ENCODE data around the gene F2R.

Gene F2R

DNA sequence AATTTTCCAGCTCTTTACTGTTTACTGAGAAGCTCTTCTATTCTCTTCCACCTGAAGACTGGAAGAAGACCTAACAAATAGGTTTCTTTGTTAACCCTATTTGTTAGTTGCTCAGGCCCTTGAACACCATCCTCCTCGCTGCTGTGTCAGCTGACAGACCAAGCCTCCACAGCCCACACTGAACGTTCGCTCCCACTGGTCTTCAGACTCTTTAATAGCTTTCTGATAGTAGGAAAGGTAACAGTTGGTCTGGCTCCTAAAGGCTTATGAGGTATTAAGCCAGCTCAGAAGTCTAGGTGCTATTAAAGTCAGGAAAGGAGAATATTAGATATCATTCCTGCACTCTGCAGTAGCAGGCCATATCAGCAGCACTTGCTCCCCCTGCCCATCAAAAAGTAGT, 23.3 kb upstream of the F2R start:
- Histone ChIP-seq H3K36me3 (ENCODE audit: control insufficient read depth, insufficient read depth, low read length) (no peaks in the 10 kb centered on the region), H3K4me3 (ENCODE audit: low read length) (no peak overlapping the region), H3K9me3 (ENCODE audit: control insufficient read depth, low read length) (no peaks in the 10 kb centered on the region), H3K4me1 (ENCODE audit: control insufficient read depth, insufficient read depth, low read length) (peaks cover 10% of the 10 kb centered on the region), H3K9ac (ENCODE audit: low read length) (no peak overlapping the region), H3K27me3 (ENCODE audit: control insufficient read depth, insufficient read depth, low read length) (no peaks in the 10 kb centered on the region)

DNA sequence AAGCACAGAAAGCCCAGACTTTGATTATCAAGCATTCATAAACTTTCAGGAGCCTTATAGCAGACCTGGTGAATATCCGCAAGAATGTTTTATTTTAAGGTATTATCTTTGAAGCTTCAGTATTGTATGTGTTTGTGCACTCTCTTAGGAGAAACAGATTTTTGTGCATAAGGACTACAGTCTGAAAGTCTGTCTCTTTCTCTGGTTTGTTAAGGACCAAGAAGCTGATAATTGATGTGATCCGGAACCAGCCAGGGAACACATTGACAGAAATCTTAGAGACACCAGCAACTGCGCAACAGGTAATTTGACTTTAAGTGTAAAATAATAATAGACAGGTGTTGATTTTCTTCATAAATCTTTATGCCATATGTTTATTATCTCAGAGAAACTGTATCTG, 22.8 kb upstream of the F2R start:
- peaks cover 10% of the 10 kb centered on the region for H3K4me1 ChIP-seq (ENCODE audit: control insufficient read depth, insufficient read depth, low read length)
- no peaks in the 10 kb centered on the region for H3K36me3 ChIP-seq (ENCODE audit: control insufficient read depth, insufficient read depth, low read length)
- no peaks in the 10 kb centered on the region for H3K9me3 ChIP-seq (ENCODE audit: control insufficient read depth, low read length)
- no peak overlapping the region for H3K4me3 ChIP-seq (ENCODE audit: low read length)
- H3K27me3 ChIP-seq (ENCODE audit: control insufficient read depth, insufficient read depth, low read length): no peaks in the 10 kb centered on the region
- H3K9ac ChIP-seq (ENCODE audit: low read length): no peak overlapping the region

DNA sequence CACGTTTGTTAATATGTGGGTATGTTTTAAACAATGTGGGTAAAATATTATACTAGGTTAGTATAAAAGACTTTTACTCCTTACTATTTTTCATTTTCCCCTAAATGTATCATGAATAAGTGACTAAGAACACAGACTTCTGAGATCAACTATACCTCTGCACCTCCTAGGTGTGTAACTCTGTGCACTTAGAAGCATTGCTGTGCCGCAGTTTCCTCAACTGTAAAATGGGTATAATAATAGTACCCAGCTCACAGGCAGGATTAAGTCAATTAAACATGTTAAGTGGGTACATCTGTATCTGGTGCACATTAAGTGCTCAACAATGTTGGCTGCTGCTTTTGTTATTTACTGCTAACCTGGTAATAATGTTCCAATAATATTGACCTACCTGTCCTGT, 21.6 kb upstream of the F2R start:
- Histone ChIP-seq H3K9me3 (ENCODE audit: control insufficient read depth, low read length) (no peaks in the 10 kb centered on the region), H3K4me1 (ENCODE audit: control insufficient read depth, insufficient read depth, low read length) (peaks cover 10% of the 10 kb centered on the region), H3K9ac (ENCODE audit: low read length) (no peak overlapping the region), H3K36me3 (ENCODE audit: control insufficient read depth, insufficient read depth, low read length) (no peaks in the 10 kb centered on the region), H3K4me3 (ENCODE audit: low read length) (no peak overlapping the region), H3K27me3 (ENCODE audit: control insufficient read depth, insufficient read depth, low read length) (no peaks in the 10 kb centered on the region)

DNA sequence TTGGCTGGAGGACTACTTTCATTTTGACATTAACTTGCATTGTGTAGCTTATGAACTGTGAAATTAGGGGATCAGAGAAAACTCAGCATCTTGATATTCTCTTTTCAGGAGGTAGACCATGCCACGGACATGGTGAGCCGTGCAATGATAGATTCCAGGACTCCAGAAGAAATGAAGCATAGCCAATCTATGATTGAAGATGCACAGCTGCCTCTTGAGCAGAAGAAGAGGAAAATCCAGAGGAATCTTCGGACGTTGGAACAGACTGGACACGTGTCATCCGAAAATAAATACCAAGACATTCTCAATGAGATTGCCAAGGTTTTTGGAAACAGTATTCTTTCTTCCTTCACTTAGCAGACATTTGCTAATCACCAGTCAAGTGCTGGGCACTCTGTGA, 20.6 kb upstream of the F2R start:
- H3K4me3 ChIP-seq (ENCODE audit: low read length): no peak overlapping the region
- H3K9me3 ChIP-seq (ENCODE audit: control insufficient read depth, low read length): no peaks in the 10 kb centered on the region
- no peaks in the 10 kb centered on the region for H3K36me3 ChIP-seq (ENCODE audit: control insufficient read depth, insufficient read depth, low read length)
- H3K27me3 ChIP-seq (ENCODE audit: control insufficient read depth, insufficient read depth, low read length): no peaks in the 10 kb centered on the region
- peaks cover 10% of the 10 kb centered on the region for H3K4me1 ChIP-seq (ENCODE audit: control insufficient read depth, insufficient read depth, low read length)
- no peak overlapping the region for H3K9ac ChIP-seq (ENCODE audit: low read length)

DNA sequence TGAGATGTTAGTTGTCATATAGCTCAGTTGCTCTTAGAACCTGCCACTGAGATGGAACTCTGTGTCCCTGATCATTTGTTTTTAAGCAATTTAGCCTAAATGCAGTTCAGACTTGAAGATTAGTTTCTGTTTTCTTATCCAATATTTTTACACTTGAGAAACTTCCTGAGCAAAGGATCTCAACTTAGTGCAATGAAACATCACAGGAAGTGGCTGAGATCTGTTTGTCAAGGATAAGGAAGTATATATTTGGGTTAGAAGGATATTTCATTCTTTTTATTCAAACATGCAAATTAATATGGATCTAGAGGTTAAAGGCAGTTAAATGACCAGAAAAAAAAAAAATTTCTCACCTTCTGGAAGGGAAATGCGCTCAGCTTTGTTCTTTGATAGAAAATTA, 19.7 kb upstream of the F2R start:
- no peaks in the 10 kb centered on the region for H3K9me3 ChIP-seq (ENCODE audit: control insufficient read depth, low read length)
- H3K4me3 ChIP-seq (ENCODE audit: low read length): no peak overlapping the region
- peaks cover 5% of the 10 kb centered on the region for H3K4me1 ChIP-seq (ENCODE audit: control insufficient read depth, insufficient read depth, low read length)

DNA sequence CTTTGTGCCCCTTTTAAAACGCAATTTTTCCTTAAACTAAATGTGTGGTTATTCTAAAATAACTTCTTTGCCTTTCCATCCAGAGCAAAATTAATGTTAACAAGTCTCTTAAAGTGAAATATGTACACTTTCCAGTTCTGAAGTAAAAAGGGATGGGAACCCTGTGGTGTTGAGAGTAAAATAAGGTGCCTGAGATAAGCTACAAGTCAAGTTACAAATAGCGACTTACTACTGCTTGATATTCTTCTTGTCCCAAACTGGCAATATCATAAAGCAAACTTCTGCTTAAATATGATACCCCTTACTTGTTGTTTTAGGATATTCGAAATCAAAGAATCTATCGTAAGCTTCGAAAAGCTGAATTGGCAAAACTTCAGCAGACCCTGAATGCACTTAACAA, 18.3 kb upstream of the F2R start:
- H3K9me3 ChIP-seq (ENCODE audit: control insufficient read depth, low read length): no peaks in the 10 kb centered on the region
- H3K36me3 ChIP-seq (ENCODE audit: control insufficient read depth, insufficient read depth, low read length): no peaks in the 10 kb centered on the region
- H3K4me1 ChIP-seq (ENCODE audit: control insufficient read depth, insufficient read depth, low read length): no peaks in the 10 kb centered on the region
- H3K4me3 ChIP-seq (ENCODE audit: low read length): no peak overlapping the region
- H3K27me3 ChIP-seq (ENCODE audit: control insufficient read depth, insufficient read depth, low read length): no peaks in the 10 kb centered on the region
- H3K9ac ChIP-seq (ENCODE audit: low read length): no peak overlapping the region

More for the DNA sequence above, 19.7 kb upstream of the F2R start:
- Histone ChIP-seq H3K9ac (ENCODE audit: low read length) (no peak overlapping the region), H3K27me3 (ENCODE audit: control insufficient read depth, insufficient read depth, low read length) (no peaks in the 10 kb centered on the region), H3K36me3 (ENCODE audit: control insufficient read depth, insufficient read depth, low read length) (no peaks in the 10 kb centered on the region)

DNA sequence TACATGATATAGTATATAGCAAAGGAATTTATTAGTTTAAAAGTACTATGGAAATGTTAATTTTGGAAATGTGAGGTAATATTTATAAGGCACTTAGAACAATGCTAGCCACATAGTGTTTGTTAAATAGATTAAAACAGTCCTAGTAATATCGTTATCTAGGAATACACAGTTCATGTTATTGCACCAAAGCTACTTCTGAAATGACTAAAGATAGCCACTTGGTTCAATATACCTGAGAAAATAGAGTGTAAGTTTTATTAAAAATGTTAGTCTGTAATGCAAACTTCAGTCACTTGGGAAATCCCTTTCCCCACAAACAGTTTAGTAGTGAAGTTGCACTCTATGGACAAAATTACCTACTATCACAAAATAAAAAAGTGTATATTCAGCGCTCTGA, 15.4 kb upstream of the F2R start:
- H3K9ac ChIP-seq (ENCODE audit: low read length): no peak overlapping the region

DNA sequence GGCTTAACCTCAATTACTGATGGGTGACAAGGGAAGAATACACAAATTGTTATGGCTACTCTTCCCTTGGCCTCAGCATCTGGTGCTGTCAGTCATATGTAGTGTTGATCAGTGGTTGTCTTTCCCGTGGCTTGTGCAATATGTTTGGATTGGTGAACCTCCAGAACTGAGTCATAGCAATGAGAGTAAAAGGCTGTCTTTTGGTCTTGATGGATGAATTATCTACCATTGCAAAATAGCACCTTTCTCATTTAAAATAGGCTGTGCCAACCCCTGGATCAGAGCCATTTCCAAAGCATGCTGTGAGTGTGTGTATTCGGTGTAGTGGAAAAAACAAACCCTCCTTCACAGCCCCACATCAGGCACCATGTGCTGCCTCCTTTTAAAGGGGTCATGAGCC, 14.6 kb upstream of the F2R start:
- Histone ChIP-seq H3K36me3 (ENCODE audit: control insufficient read depth, insufficient read depth, low read length) (no peaks in the 10 kb centered on the region), H3K9ac (ENCODE audit: low read length) (no peak overlapping the region), H3K9me3 (ENCODE audit: control insufficient read depth, low read length) (no peaks in the 10 kb centered on the region), H3K27me3 (ENCODE audit: control insufficient read depth, insufficient read depth, low read length) (no peaks in the 10 kb centered on the region), H3K4me3 (ENCODE audit: low read length) (no peak overlapping the region), H3K4me1 (ENCODE audit: control insufficient read depth, insufficient read depth, low read length) (peaks cover 7% of the 10 kb centered on the region)

More for the DNA sequence above, 15.4 kb upstream of the F2R start:
- Histone ChIP-seq H3K4me1 (ENCODE audit: control insufficient read depth, insufficient read depth, low read length) (peaks cover 7% of the 10 kb centered on the region), H3K36me3 (ENCODE audit: control insufficient read depth, insufficient read depth, low read length) (no peaks in the 10 kb centered on the region), H3K27me3 (ENCODE audit: control insufficient read depth, insufficient read depth, low read length) (no peaks in the 10 kb centered on the region), H3K9me3 (ENCODE audit: control insufficient read depth, low read length) (no peaks in the 10 kb centered on the region), H3K4me3 (ENCODE audit: low read length) (no peak overlapping the region)

DNA sequence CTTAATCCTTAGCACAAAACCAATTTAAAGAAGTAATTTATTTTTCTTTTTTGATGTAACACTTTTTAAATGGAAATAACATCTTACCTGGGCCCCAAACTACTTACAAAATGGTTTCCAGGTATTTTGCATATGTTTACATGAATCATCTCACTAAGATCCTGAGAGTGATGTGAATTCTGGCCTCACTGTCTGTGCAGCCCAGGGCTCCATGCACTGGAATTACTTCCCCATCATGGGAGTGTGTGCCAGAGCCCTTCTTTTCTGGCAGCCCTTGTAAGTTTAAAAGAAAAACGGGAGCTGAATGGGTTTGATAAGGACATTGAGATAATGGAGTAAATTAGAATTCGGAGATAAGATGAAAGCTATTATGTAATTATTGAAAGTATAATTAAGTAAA, 12.2 kb upstream of the F2R start:
- Histone ChIP-seq H3K9me3 (ENCODE audit: control insufficient read depth, low read length) (no peaks in the 10 kb centered on the region), H3K36me3 (ENCODE audit: control insufficient read depth, insufficient read depth, low read length) (no peaks in the 10 kb centered on the region), H3K4me3 (ENCODE audit: low read length) (no peak overlapping the region), H3K4me1 (ENCODE audit: control insufficient read depth, insufficient read depth, low read length) (peaks cover 7% of the 10 kb centered on the region), H3K27me3 (ENCODE audit: control insufficient read depth, insufficient read depth, low read length) (no peaks in the 10 kb centered on the region), H3K9ac (ENCODE audit: low read length) (no peak overlapping the region)

DNA sequence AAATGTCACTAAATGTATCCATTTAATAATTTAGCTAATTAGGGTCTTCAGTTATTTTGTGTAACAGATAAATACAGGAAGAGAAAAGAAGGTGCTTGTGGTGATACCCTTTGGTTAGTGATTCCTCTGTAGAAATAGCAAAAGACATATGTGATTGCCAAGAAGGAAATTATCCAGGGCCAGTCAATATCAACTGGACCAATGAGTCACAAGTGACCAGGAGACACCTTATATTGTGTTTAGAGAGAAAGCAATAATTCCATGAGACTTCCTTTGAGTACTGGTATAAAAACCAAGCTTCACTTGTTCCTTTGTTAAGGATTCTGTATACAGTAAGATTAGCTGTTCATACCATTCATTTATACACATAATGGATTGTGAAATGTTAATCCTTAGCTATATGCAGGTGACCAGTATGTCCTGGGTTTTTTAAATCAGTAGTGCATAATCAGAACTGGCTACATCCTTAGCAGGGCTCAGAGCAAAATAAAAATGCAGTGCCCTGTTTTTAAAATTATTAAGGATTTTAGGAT, 11.7 kb upstream of the F2R start:
- H3K9ac ChIP-seq (ENCODE audit: low read length): no peak overlapping the region
- H3K27me3 ChIP-seq (ENCODE audit: control insufficient read depth, insufficient read depth, low read length): no peaks in the 10 kb centered on the region
- H3K4me1 ChIP-seq (ENCODE audit: control insufficient read depth, insufficient read depth, low read length): peaks cover 7% of the 10 kb centered on the region
- H3K9me3 ChIP-seq (ENCODE audit: control insufficient read depth, low read length): no peaks in the 10 kb centered on the region
- no peak overlapping the region for H3K4me3 ChIP-seq (ENCODE audit: low read length)
- no peaks in the 10 kb centered on the region for H3K36me3 ChIP-seq (ENCODE audit: control insufficient read depth, insufficient read depth, low read length)

DNA sequence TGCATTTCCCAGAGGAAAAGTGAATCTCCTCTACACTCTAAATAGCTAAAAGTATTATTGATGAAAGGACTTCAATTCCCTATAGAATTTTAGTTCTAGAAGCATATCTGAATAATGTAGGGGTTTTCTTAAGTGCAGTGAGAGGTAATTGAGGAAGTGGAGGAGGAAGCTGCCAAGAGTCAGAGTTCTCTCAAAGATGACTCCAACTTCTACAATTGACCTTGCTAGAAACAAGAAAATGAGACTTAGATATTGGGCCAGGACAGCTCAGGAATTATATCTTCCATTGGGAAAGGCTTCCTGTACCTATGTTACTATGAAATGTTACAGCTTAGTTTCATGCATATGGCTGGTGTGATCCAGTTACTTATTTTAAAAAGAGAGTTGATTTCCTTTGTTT, 10.4 kb upstream of the F2R start:
- Histone ChIP-seq H3K9ac (ENCODE audit: low read length) (no peak overlapping the region), H3K9me3 (ENCODE audit: control insufficient read depth, low read length) (no peaks in the 10 kb centered on the region), H3K27me3 (ENCODE audit: control insufficient read depth, insufficient read depth, low read length) (no peaks in the 10 kb centered on the region), H3K4me1 (ENCODE audit: control insufficient read depth, insufficient read depth, low read length) (peaks cover 7% of the 10 kb centered on the region), H3K4me3 (ENCODE audit: low read length) (no peak overlapping the region), H3K36me3 (ENCODE audit: control insufficient read depth, insufficient read depth, low read length) (no peaks in the 10 kb centered on the region)

DNA sequence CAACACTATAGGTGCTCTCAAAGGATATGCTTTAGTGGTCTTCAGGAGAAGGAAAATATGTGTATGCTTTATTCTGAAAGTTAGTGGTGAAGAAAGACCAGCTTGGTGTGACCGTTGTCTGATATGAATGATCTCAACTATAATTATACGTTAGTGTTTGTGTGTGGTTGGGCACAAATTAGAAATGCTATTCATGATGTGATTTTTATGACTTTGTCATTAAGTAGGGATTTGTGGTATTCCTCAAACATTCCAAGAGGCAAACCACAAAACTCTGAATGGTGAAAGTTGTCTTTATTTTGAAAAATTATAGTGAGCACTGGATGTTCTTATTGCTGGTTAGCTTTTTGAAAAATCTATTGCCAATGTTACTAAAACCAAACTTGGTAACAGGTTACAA, 6.2 kb upstream of the F2R start:
- H3K9me3 ChIP-seq (ENCODE audit: control insufficient read depth, low read length): no peaks in the 10 kb centered on the region
- H3K9ac ChIP-seq (ENCODE audit: low read length): no peak overlapping the region
- no peak overlapping the region for H3K4me3 ChIP-seq (ENCODE audit: low read length)
- H3K4me1 ChIP-seq (ENCODE audit: control insufficient read depth, insufficient read depth, low read length): no peaks in the 10 kb centered on the region
- H3K27me3 ChIP-seq (ENCODE audit: control insufficient read depth, insufficient read depth, low read length): peaks cover 10% of the 10 kb centered on the region
- no peaks in the 10 kb centered on the region for H3K36me3 ChIP-seq (ENCODE audit: control insufficient read depth, insufficient read depth, low read length)

DNA sequence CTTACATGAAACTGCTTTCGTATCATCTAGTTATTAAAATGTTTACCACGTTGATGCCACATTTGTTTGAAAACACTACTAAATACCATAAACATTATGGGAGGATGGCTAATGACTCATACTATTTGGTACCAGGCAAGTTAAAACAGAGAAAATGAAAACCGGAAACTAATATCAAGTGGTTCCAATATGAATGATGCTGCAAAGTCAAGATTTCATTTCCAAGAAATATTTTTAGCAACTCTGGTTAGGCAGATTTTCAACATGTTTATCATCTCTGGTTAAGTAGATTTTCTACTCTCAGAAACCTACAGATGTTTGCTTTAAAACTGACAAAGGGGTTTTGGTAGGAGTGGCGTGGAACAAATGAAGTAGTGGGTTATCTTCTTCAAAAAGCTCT, 4.9 kb upstream of the F2R start:
- H3K4me3 ChIP-seq (ENCODE audit: low read length): no peak overlapping the region
- H3K27me3 ChIP-seq (ENCODE audit: control insufficient read depth, insufficient read depth, low read length): peaks cover 21% of the 10 kb centered on the region
- H3K9me3 ChIP-seq (ENCODE audit: control insufficient read depth, low read length): no peaks in the 10 kb centered on the region
- no peak overlapping the region for H3K9ac ChIP-seq (ENCODE audit: low read length)
- no peaks in the 10 kb centered on the region for H3K36me3 ChIP-seq (ENCODE audit: control insufficient read depth, insufficient read depth, low read length)
- no peaks in the 10 kb centered on the region for H3K4me1 ChIP-seq (ENCODE audit: control insufficient read depth, insufficient read depth, low read length)
